GM20431 (cell line): ENCODE results near the gene ARHGAP24.

Experiments used
- in situ Hi-C: fragments of 300-500 bp; cut with MseI, MboI; formaldehyde crosslinking; loops from one replicate; pipeline ENCODE4 v1.15.0; 2020; ENCODE audit warnings: low sequenced_read_pairs; ENCODE audit not compliant: unreplicated experiment

Gene ARHGAP24

GRCh38 chr4:85474818-85475630 lies at the start of gene ARHGAP24:
Gene ARHGAP24 (plus strand): TSS chr4:85475150.
- in situ Hi-C loops, result no loop called here

GRCh38 chr4:85426366-85426765 lies 48.6 kb upstream of the ARHGAP24 start:
- in situ Hi-C loops, result no loop called here

GRCh38 chr4:85427123-85427522 lies 47.8 kb upstream of the ARHGAP24 start:
- in situ Hi-C loops, result no loop called here

GRCh38 chr4:85430226-85430625 lies 44.7 kb upstream of the ARHGAP24 start:
- in situ Hi-C loops, result no loop called here

- in situ Hi-C loops, result no loop called here
Observed at GRCh38 chr4:85430697-85431096, 44.3 kb upstream of the ARHGAP24 start.

GRCh38 chr4:85431156-85431555 lies 43.8 kb upstream of the ARHGAP24 start:
- in situ Hi-C loops, result no loop called here

GRCh38 chr4:85431881-85432485 lies 43.0 kb upstream of the ARHGAP24 start:
- in situ Hi-C loops, result no loop called here

GRCh38 chr4:85445050-85445639 lies 29.8 kb upstream of the ARHGAP24 start:
- in situ Hi-C loops, result no loop called here

- in situ Hi-C loops, result no loop called here
Observed at GRCh38 chr4:85446141-85446861, 28.6 kb upstream of the ARHGAP24 start.

GRCh38 chr4:85448906-85449890 lies 25.8 kb upstream of the ARHGAP24 start:
- in situ Hi-C loops, result no loop called here

- in situ Hi-C loops, result no loop called here
Observed at GRCh38 chr4:85452058-85452731, 22.8 kb upstream of the ARHGAP24 start.

- in situ Hi-C loops, result no loop called here
Observed at GRCh38 chr4:85455942-85456341, 19.0 kb upstream of the ARHGAP24 start.

GRCh38 chr4:85457752-85458467 lies 17.0 kb upstream of the ARHGAP24 start:
- in situ Hi-C loops, result no loop called here

- in situ Hi-C loops, result no loop called here
Observed at GRCh38 chr4:85459736-85460135, 15.2 kb upstream of the ARHGAP24 start.

GRCh38 chr4:85474356-85474755 lies 594 bp upstream of the ARHGAP24 start:
- in situ Hi-C loops, result no loop called here

GRCh38 chr4:85475631-85476233 lies 782 bp downstream of the ARHGAP24 start:
- in situ Hi-C loops, result no loop called here

- in situ Hi-C loops, result no loop called here
Observed at GRCh38 chr4:85476381-85476780, 1.4 kb downstream of the ARHGAP24 start.

GRCh38 chr4:85477534-85477933 lies 2.6 kb downstream of the ARHGAP24 start:
- in situ Hi-C loops, result no loop called here
